GM19193 (cell line): ENCODE data around the gene ZNF879.

Experiments used
- POLR2A ChIP-seq: IDR thresholded peaks from 4 replicates; pipeline ENCODE4 v1.6.1; 2011; ENCODE audit not compliant: insufficient read depth, insufficient read length; ENCODE audit errors: extremely low read depth

ZNF879 gene

DNA sequence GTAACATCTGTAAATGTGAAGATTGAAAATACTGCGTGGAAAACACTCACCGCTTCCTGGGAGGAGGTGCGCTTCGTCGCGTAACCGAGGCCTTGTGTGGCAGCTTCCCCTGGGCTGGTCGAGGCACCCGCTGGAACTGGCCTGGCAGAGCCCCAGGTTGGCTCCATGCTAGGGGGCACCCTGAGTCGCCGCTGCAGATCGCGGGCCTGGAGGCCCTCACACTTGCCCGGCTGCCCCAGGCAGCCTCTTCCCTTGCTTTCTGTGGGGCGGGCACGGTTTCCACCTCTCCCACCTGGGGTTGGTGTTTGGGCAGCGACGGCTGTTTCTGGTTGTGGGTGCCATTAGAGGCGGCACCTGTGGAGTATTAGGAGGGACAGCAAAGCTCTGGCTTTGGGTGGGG is 37.4 kb downstream of the ZNF879 start:
- no peak for TF ChIP-seq POLR2A

- TF ChIP-seq POLR2A = no peak
Measured at GRCh38 chr5:179065703-179066102, 42.1 kb downstream of the ZNF879 start.

- TF ChIP-seq POLR2A = no peak
Measured at GRCh38 chr5:179079165-179079987, 55.8 kb downstream of the ZNF879 start.

DNA sequence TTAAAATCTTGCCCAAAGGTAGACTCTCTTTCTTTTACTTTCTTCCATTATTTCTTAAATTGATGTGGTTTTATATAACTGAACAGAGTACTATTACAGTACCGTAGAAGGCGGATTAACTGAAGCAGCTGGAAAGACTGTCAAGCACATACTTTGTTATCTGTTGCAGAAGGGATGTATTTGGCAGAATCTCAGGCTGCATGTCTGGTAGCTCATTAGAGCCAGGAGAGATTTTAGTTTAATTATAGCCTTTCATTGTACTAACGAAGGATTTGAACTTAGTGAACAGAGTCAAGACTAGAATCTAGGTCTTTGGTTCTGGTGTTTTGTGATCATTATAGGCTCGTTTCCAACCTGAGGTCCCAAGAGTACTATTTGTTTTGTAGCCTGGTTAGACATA is 57.1 kb downstream of the ZNF879 start:
- no peak for TF ChIP-seq POLR2A
